Parathyroid adenoma (tissue), 2 donors: Measurements from ENCODE around the gene CYGB.

Experiments
- H2AFZ ChIP-seq: fragments of 300-600 bp; sonication (generic); one replicate; pipeline ENCODE4 v1.7.0; 2017; ENCODE audit warnings: antibody characterized with exemption, mild to moderate bottlenecking
- H3K27ac ChIP-seq: fragments of 300-600 bp; sonication (generic); one replicate; pipeline ENCODE4 v1.7.0; 2017
- H3K27me3 ChIP-seq: fragments of 300-600 bp; sonication (generic); one replicate; pipeline ENCODE4 v1.7.0; 2017; ENCODE audit warnings: low read length; ENCODE audit not compliant: control insufficient read depth, insufficient read depth
- H3K36me3 ChIP-seq: fragments of 300-600 bp; sonication (generic); one replicate; pipeline ENCODE4 v1.7.0; 2017; ENCODE audit warnings: low read length; ENCODE audit not compliant: control insufficient read depth, insufficient read depth
- H3K4me1 ChIP-seq: fragments of 300-600 bp; sonication (generic); one replicate; pipeline ENCODE4 v1.7.0; 2017; ENCODE audit warnings: control low read depth
- H3K4me2 ChIP-seq: fragments of 300-600 bp; sonication (generic); one replicate; pipeline ENCODE4 v1.7.0; 2017; ENCODE audit warnings: low read length
- H3K4me3 ChIP-seq: fragments of 300-600 bp; sonication (generic); one replicate; pipeline ENCODE4 v1.7.0; 2017; ENCODE audit warnings: low read depth, low read length
- H3K79me2 ChIP-seq: fragments of 300-600 bp; sonication (generic); one replicate; pipeline ENCODE4 v1.7.0; 2017; ENCODE audit warnings: control low read depth
- H3K9ac ChIP-seq: fragments of 300-600 bp; sonication (generic); one replicate; pipeline ENCODE4 v1.7.0; 2017; ENCODE audit warnings: mild to moderate bottlenecking
- H3K9me3 ChIP-seq: fragments of 300-600 bp; sonication (generic); one replicate; pipeline ENCODE4 v1.7.0; 2017; ENCODE audit warnings: low read length; ENCODE audit not compliant: control insufficient read depth
- TF ChIP-seq, protein P1 (sequence below): fragments of 300-600 bp; sonication (generic); IDR thresholded peaks from one replicate; pipeline ENCODE4 v1.7.0; 2017; ENCODE audit warnings: antibody characterized with exemption, mild to moderate bottlenecking
- donor health status: primary hyperparathyroidism.

Gene CYGB

DNA sequence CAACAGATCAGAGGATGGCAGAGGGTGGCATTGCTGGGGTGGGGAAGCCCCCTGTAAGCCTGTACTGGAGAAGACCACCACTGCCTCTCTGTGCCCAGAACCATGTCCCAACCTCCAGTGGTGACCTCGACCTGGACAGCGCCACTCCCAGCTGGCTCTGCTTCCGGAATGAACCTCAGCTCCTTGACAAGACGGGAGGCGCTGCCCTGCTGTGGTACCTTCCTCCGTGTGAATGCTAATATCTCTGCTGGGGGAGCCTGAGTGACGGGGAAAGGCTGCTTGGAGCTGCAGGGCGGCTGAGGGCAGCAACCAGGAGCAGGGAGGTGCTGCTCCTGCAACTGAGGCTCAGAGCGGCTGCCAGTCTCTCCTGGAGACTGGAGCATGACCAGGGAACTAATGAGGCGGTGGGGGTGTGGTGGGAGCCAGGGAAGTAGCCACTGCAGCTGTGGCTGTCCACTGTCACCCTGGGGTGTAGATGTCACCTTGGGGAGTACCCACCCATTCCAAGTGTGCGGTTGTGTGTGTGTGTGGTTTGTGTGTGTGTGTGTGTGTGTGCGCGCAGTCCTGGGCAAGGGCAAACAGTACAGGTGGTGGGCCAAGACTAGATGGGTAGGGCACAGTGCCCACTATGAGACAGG, 8.5 kb upstream of the CYGB start:
- no peak overlapping the region for H3K4me3 ChIP-seq
- H2AFZ ChIP-seq: no peak overlapping the region
- H3K4me2 ChIP-seq: no peak overlapping the region
- H3K36me3 ChIP-seq: no peaks in the 10 kb centered on the region
- H3K27me3 ChIP-seq: no peaks in the 10 kb centered on the region
- H3K4me1 ChIP-seq: peaks cover 54% of the 10 kb centered on the region
- no peaks in the 10 kb centered on the region for H3K79me2 ChIP-seq
- no peaks in the 10 kb centered on the region for H3K9me3 ChIP-seq
- no peak overlapping the region for H3K9ac ChIP-seq
- H3K27ac ChIP-seq: peak overlapping the region; percentile 95
- TF ChIP-seq, protein P1, sequence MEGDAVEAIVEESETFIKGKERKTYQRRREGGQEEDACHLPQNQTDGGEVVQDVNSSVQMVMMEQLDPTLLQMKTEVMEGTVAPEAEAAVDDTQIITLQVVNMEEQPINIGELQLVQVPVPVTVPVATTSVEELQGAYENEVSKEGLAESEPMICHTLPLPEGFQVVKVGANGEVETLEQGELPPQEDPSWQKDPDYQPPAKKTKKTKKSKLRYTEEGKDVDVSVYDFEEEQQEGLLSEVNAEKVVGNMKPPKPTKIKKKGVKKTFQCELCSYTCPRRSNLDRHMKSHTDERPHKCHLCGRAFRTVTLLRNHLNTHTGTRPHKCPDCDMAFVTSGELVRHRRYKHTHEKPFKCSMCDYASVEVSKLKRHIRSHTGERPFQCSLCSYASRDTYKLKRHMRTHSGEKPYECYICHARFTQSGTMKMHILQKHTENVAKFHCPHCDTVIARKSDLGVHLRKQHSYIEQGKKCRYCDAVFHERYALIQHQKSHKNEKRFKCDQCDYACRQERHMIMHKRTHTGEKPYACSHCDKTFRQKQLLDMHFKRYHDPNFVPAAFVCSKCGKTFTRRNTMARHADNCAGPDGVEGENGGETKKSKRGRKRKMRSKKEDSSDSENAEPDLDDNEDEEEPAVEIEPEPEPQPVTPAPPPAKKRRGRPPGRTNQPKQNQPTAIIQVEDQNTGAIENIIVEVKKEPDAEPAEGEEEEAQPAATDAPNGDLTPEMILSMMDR: no peak

DNA sequence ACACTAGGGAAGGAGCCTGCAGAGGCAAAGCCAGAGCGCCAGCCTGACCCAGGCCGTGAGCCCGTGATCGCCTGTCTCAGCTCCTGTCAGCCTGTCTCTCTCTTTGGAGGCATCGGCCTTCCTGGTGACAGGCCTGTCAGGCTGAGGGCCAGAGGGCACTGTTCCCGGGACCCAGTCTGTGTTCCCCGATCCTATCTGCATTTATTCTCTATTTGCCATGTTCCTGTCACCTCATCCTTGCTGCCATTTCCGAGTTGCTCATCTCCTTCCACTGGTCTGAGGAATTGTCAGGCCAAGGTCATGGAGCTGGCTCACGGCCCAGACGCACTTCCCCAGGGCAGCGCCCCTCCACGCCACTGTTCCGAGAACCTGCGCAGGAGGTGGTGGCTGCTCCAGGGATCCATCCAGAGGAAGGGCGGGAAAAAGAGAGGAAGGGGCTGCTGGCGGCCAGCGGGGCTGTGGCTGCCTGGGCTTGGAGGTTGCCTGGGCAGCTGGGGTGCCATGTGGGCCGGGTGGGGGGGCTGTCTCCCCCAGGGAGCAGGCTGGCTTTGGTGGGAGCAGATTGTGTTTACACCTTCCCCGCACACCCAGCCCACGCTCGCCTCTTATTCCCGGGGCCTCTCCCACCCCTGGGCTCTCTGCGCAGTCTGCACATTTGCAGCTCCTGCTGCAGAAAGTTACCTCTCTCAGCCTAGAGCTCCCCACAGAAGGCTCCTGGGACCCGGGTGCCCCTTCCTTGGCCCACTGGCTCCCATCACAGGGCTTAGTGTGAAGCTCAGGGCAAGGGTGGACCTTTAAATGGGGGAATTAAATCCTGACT, 7.2 kb upstream of the CYGB start:
- no peaks in the 10 kb centered on the region for H3K9me3 ChIP-seq
- H3K36me3 ChIP-seq: no peaks in the 10 kb centered on the region
- TF ChIP-seq, protein P1: no peak
- H3K4me2 ChIP-seq: peak overlapping the region; percentile 47
- H2AFZ ChIP-seq: peak overlapping the region; percentile 81
- no peaks in the 10 kb centered on the region for H3K79me2 ChIP-seq
- peak overlapping the region; percentile 95 for H3K27ac ChIP-seq
- H3K4me3 ChIP-seq: no peak overlapping the region
- H3K4me1 ChIP-seq: peaks cover 60% of the 10 kb centered on the region
- no peaks in the 10 kb centered on the region for H3K27me3 ChIP-seq
- H3K9ac ChIP-seq: no peak overlapping the region

DNA sequence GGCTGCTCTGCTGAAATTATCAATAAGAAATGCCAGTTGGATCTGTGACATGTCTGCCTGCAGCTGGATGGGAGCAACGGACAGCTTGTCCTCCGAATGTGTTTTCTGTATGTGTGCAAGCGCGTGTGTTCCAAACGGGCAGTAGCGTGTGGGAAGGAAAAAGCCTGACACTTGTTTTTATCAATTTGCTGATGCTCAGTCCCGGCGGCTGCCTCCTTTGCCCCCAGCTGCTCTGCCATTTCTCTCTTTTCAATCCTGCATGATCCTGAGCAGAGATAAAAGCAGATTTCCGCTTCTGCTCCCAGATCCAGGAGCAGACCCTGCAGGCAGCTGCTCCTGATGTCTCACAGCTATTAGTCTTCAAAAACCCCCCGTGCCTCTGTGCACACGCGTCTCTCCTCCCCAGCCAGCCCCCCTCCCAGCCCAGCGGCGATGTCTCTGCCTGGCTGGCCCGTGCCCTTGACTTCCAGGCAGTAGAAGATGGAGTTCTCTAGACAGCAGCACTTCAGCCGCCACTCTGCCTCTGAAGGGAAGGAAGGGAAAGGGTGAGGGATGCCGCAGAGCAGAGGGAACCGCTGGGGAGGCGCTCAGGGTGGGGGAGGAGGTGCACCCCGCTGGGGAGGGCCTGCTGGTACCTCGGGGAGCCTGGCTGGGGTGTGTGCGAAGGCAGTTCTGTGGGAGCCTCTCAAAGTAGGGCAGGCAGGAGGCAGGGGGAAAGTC, 6.5 kb upstream of the CYGB start:
- H3K4me3 ChIP-seq: no peak overlapping the region
- no peaks in the 10 kb centered on the region for H3K9me3 ChIP-seq
- peak overlapping the region; percentile 81 for H2AFZ ChIP-seq
- H3K4me1 ChIP-seq: peaks cover 60% of the 10 kb centered on the region
- TF ChIP-seq, protein P1: no peak
- H3K36me3 ChIP-seq: no peaks in the 10 kb centered on the region
- no peak overlapping the region for H3K9ac ChIP-seq
- peak overlapping the region; percentile 16 for H3K4me2 ChIP-seq
- no peaks in the 10 kb centered on the region for H3K79me2 ChIP-seq
- H3K27ac ChIP-seq: peak overlapping the region; percentile 95
- H3K27me3 ChIP-seq: no peaks in the 10 kb centered on the region

DNA sequence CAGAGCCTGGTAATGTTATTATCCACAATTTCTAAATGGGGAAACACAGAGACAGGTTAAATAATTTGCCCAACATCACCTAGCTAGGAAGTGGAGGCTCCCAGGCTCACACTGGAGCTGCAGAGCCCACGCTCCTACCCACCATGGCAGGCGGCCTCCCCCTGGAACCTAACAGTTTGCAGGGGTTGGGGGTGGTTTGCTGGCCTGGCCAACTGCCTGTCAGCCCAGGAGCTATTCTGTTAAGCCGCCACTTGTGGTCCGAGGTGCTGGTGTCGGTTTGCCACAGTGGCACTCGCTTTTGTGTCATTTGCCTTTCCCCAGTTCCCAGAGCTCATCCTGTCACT, 5.9 kb upstream of the CYGB start:
- peak overlapping the region; percentile 81 for H2AFZ ChIP-seq
- no peaks in the 10 kb centered on the region for H3K27me3 ChIP-seq
- TF ChIP-seq, protein P1: no peak
- H3K27ac ChIP-seq: peak overlapping the region; percentile 95
- H3K9ac ChIP-seq: no peak overlapping the region
- no peaks in the 10 kb centered on the region for H3K9me3 ChIP-seq
- no peaks in the 10 kb centered on the region for H3K79me2 ChIP-seq
- peaks cover 60% of the 10 kb centered on the region for H3K4me1 ChIP-seq
- peak overlapping the region; percentile 16 for H3K4me2 ChIP-seq
- H3K4me3 ChIP-seq: no peak overlapping the region
- no peaks in the 10 kb centered on the region for H3K36me3 ChIP-seq
